ENCODE results near the gene CACUL1. TPM values are rescaled to one million over a fixed set of nuclear protein-coding genes. Genes with fewer than 3 reads are reported as not detected.

The CACUL1 gene
- total RNA-seq, 1 experiment from 2014 or later: 31.9 TPM

DNA sequence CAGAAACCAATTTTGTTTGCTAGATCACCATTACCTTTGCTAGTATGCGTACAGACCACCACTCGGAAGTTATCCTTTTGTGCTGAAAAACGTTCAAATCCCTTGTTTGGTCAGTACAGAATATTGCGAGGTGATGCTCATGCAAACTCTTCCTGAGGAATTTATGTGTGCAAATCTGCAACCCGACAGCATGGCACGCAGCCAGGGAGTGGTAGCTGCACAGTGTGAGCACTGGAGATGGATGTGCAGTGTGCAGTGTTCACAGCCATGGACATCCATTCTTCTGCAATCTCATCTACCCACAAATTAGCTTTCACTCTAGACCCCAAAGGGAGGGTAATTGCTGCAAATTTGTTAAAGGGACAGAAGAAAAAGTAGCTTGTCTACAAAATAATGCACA, 72.2 kb downstream of the CACUL1 start:
- BruUV-seq (replicated peaks): no TSS peak
- Histone ChIP-seq H3K4me1 (ENCODE audit: insufficient read depth, low read length, poor library complexity, severe bottlenecking) (no peaks in the 10 kb centered on the region), H3K27me3 (replicated peaks; ENCODE audit: insufficient read depth, low read depth, low read length, poor library complexity) (no peaks in the 10 kb centered on the region), H3K27ac (ENCODE audit: low read depth, low read length, poor library complexity, severe bottlenecking) (no peak overlapping the region), H3K36me3 (ENCODE audit: insufficient read depth, low read length, poor library complexity, severe bottlenecking) (no peaks in the 10 kb centered on the region), H3K9me3 (ENCODE audit: low read depth, low read length, poor library complexity, severe bottlenecking) (no peaks in the 10 kb centered on the region), H3K4me3 (ENCODE audit: low read depth, low read length, poor library complexity, severe bottlenecking) (no peak overlapping the region)
- no peak for TF ChIP-seq EZH2 (IDR thresholded peaks at IDR 0.05; ENCODE audit: borderline replicate concordance, low read depth, low read length, poor library complexity, severe bottlenecking)
- TF ChIP-seq, protein P1, sequence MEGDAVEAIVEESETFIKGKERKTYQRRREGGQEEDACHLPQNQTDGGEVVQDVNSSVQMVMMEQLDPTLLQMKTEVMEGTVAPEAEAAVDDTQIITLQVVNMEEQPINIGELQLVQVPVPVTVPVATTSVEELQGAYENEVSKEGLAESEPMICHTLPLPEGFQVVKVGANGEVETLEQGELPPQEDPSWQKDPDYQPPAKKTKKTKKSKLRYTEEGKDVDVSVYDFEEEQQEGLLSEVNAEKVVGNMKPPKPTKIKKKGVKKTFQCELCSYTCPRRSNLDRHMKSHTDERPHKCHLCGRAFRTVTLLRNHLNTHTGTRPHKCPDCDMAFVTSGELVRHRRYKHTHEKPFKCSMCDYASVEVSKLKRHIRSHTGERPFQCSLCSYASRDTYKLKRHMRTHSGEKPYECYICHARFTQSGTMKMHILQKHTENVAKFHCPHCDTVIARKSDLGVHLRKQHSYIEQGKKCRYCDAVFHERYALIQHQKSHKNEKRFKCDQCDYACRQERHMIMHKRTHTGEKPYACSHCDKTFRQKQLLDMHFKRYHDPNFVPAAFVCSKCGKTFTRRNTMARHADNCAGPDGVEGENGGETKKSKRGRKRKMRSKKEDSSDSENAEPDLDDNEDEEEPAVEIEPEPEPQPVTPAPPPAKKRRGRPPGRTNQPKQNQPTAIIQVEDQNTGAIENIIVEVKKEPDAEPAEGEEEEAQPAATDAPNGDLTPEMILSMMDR (conservative IDR thresholded peaks at IDR 0.05; ENCODE audit: low read depth, low read length): no peak
- CTCF ChIA-PET: no interaction called here
- intact Hi-C loops (cut with micrococcal nuclease; ENCODE audit: unreplicated experiment): no loop called here
- no peak for DNase-seq (ENCODE audit: low spot score)
- POLR2A ChIA-PET (ENCODE audit: low non-redundant PET): no interaction called here

DNA sequence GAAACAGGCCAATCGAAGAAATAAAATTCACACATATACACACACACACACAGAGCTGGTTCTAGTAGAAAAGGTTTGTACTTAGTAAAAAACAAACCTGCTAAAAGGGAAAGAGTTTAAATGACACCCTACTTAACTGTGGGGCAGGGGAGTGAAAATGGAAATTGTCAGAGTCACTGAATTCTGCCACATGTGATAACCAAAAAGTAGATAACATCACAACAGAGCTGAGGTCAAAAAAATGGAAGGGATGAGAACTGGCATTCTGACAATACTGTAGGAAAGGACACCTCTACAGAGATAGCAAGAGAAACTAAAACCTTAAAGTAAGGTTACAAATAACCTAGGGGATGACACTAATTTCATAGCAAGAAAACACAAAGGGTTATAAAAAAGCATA, 74.6 kb downstream of the CACUL1 start:
- no TSS peak for BruUV-seq (replicated peaks)
- H3K9me3 ChIP-seq (ENCODE audit: low read depth, low read length, poor library complexity, severe bottlenecking): no peaks in the 10 kb centered on the region
- intact Hi-C loops (cut with micrococcal nuclease; ENCODE audit: unreplicated experiment): no loop called here
- POLR2A ChIA-PET (ENCODE audit: low non-redundant PET): no interaction called here
- TF ChIP-seq, protein P1 (conservative IDR thresholded peaks at IDR 0.05; ENCODE audit: low read depth, low read length): no peak
- TF ChIP-seq EZH2 (IDR thresholded peaks at IDR 0.05; ENCODE audit: borderline replicate concordance, low read depth, low read length, poor library complexity, severe bottlenecking): no peak
- H3K4me3 ChIP-seq (ENCODE audit: low read depth, low read length, poor library complexity, severe bottlenecking): no peak overlapping the region
- no peaks in the 10 kb centered on the region for H3K27me3 ChIP-seq (replicated peaks; ENCODE audit: insufficient read depth, low read depth, low read length, poor library complexity)
- no peak overlapping the region for H3K27ac ChIP-seq (ENCODE audit: low read depth, low read length, poor library complexity, severe bottlenecking)
- CTCF ChIA-PET: no interaction called here
- no peaks in the 10 kb centered on the region for H3K36me3 ChIP-seq (ENCODE audit: insufficient read depth, low read length, poor library complexity, severe bottlenecking)
- no peaks in the 10 kb centered on the region for H3K4me1 ChIP-seq (ENCODE audit: insufficient read depth, low read length, poor library complexity, severe bottlenecking)
- DNase-seq (ENCODE audit: low spot score): no peak

- no peak overlapping the region for H3K4me3 ChIP-seq (ENCODE audit: low read depth, low read length, poor library complexity, severe bottlenecking)
- H3K36me3 ChIP-seq (ENCODE audit: insufficient read depth, low read length, poor library complexity, severe bottlenecking): no peaks in the 10 kb centered on the region
- no TSS peak for BruUV-seq (replicated peaks)
- no peaks in the 10 kb centered on the region for H3K9me3 ChIP-seq (ENCODE audit: low read depth, low read length, poor library complexity, severe bottlenecking)
- H3K27ac ChIP-seq (ENCODE audit: low read depth, low read length, poor library complexity, severe bottlenecking): no peak overlapping the region
- TF ChIP-seq, protein P1 (conservative IDR thresholded peaks at IDR 0.05; ENCODE audit: low read depth, low read length): no peak
- TF ChIP-seq EZH2 (IDR thresholded peaks at IDR 0.05; ENCODE audit: borderline replicate concordance, low read depth, low read length, poor library complexity, severe bottlenecking): no peak
- DNase-seq (ENCODE audit: low spot score): no peak
- CTCF ChIA-PET: no interaction called here
- intact Hi-C loops (cut with micrococcal nuclease; ENCODE audit: unreplicated experiment): no loop called here
- no peaks in the 10 kb centered on the region for H3K27me3 ChIP-seq (replicated peaks; ENCODE audit: insufficient read depth, low read depth, low read length, poor library complexity)
- H3K4me1 ChIP-seq (ENCODE audit: insufficient read depth, low read length, poor library complexity, severe bottlenecking): peaks cover 7% of the 10 kb centered on the region
- POLR2A ChIA-PET (ENCODE audit: low non-redundant PET): no interaction called here
Measured at GRCh38 chr10:118674226-118674919, 80.4 kb downstream of the CACUL1 start.

Data from A673 (cell line).